Loucy (cell line): ENCODE measurements around the gene ADCY2.

Source experiments
- H2AFZ ChIP-seq: fragments of 200-600 bp; sonication (generic); 2 replicates; pipeline ENCODE4 v1.6.0; 2016; ENCODE audit warnings: antibody characterized with exemption, mild to moderate bottlenecking, low read length, moderate library complexity
- H3F3A ChIP-seq: fragments of 200-600 bp; 2 replicates; pipeline ENCODE4 v1.6.0; 2016; ENCODE audit warnings: antibody characterized with exemption, low read depth, mild to moderate bottlenecking
- H3K27me3 ChIP-seq: fragments of 200-600 bp; sonication (generic); 2 replicates; pipeline ENCODE4 v1.6.1; 2014; ENCODE audit warnings: low read length, mild to moderate bottlenecking; ENCODE audit not compliant: insufficient read depth, poor library complexity, severe bottlenecking
- H3K36me3 ChIP-seq: fragments of 200-600 bp; sonication (generic); 2 replicates; pipeline ENCODE4 v1.6.1; 2016; ENCODE audit warnings: low read length; ENCODE audit not compliant: insufficient read depth
- H3K4me1 ChIP-seq: fragments of 200-600 bp; sonication (generic); 2 replicates; pipeline ENCODE4 v1.5.1; 2014; ENCODE audit warnings: low read length, mild to moderate bottlenecking; ENCODE audit not compliant: insufficient read depth, poor library complexity, severe bottlenecking
- H3K4me2 ChIP-seq: fragments of 200-600 bp; sonication (generic); 2 replicates; pipeline ENCODE4 v1.6.0; 2014; ENCODE audit warnings: antibody characterized with exemption, low read length, low read depth, mild to moderate bottlenecking; ENCODE audit not compliant: poor library complexity, severe bottlenecking
- H3K4me3 ChIP-seq: fragments of 200-600 bp; sonication (generic); 2 replicates; pipeline ENCODE4 v1.5.1; 2014; ENCODE audit warnings: low read length, mild to moderate bottlenecking, mixed read lengths; ENCODE audit not compliant: poor library complexity, severe bottlenecking
- H3K79me2 ChIP-seq: fragments of 200-600 bp; sonication (generic); 2 replicates; pipeline ENCODE4 v1.6.1; 2014; ENCODE audit warnings: low read length; ENCODE audit not compliant: insufficient read depth
- H3K9ac ChIP-seq: fragments of 200-600 bp; sonication (generic); 2 replicates; pipeline ENCODE4 v1.6.0; 2014; ENCODE audit warnings: mild to moderate bottlenecking, low read depth, low read length, moderate library complexity; ENCODE audit not compliant: poor library complexity, severe bottlenecking
- H3K9me2 ChIP-seq: fragments of 200-600 bp; sonication (generic); replicated peaks from 2 replicates; pipeline ENCODE4 v1.6.1; 2016; ENCODE audit warnings: low read depth, low read length, mixed read lengths
- H3K9me3 ChIP-seq: fragments of 200-600 bp; sonication (generic); 2 replicates; pipeline ENCODE4 v1.6.1; 2014; ENCODE audit warnings: mild to moderate bottlenecking, antibody characterized with exemption, low read length, low read depth; ENCODE audit not compliant: insufficient read depth
- H4K20me1 ChIP-seq: fragments of 200-600 bp; sonication (generic); 2 replicates; pipeline ENCODE4 v1.6.0; 2014; ENCODE audit warnings: antibody characterized with exemption, low read length, mild to moderate bottlenecking; ENCODE audit not compliant: insufficient read depth, poor library complexity, severe bottlenecking
- CTCF ChIP-seq: fragments of 200-600 bp; sonication (generic); conservative IDR thresholded peaks from 2 replicates; pipeline ENCODE4 v1.5.1; 2014; ENCODE audit warnings: mild to moderate bottlenecking, antibody characterized with exemption, low read length
- EZH2phosphoT487 ChIP-seq: fragments of 200-600 bp; IDR thresholded peaks from 2 replicates; pipeline ENCODE4 v1.6.1; 2018; ENCODE audit warnings: antibody characterized with exemption, mild to moderate bottlenecking, moderate library complexity, borderline replicate concordance

Gene ADCY2

GRCh38 chr5:7622498-7622897 lies 226.6 kb downstream of the ADCY2 start:
- Histone ChIP-seq H3K4me3 (no peak overlapping the region), H3K4me2 (no peak overlapping the region), H3K4me1 (no peaks in the 10 kb centered on the region), H3K36me3 (no peaks in the 10 kb centered on the region), H3K79me2 (no peaks in the 10 kb centered on the region), H3K9ac (no peak overlapping the region), H3K27me3 (no peaks in the 10 kb centered on the region), H3F3A (no peaks in the 10 kb centered on the region), H4K20me1 (no peaks in the 10 kb centered on the region), H3K9me3 (no peaks in the 10 kb centered on the region), H2AFZ (no peak overlapping the region), H3K9me2 (no peaks in the 10 kb centered on the region)
- TF ChIP-seq CTCF (no peak), EZH2phosphoT487 (no peak)

GRCh38 chr5:7625740-7626139 lies 229.8 kb downstream of the ADCY2 start:
- TF ChIP-seq EZH2phosphoT487 (no peak), CTCF (no peak)
- Histone ChIP-seq H3K79me2 (no peaks in the 10 kb centered on the region), H3K9me2 (no peaks in the 10 kb centered on the region), H3K4me3 (no peak overlapping the region), H3K4me1 (no peaks in the 10 kb centered on the region), H3K27me3 (no peaks in the 10 kb centered on the region), H3K9ac (no peak overlapping the region), H3K9me3 (no peaks in the 10 kb centered on the region), H4K20me1 (no peaks in the 10 kb centered on the region), H2AFZ (no peak overlapping the region), H3K4me2 (no peak overlapping the region), H3F3A (no peaks in the 10 kb centered on the region), H3K36me3 (no peaks in the 10 kb centered on the region)

- no peak overlapping the region for H2AFZ ChIP-seq
- no peak overlapping the region for H3K4me3 ChIP-seq
- TF ChIP-seq EZH2phosphoT487 (no peak), CTCF (no peak)
- H3K36me3 ChIP-seq: no peaks in the 10 kb centered on the region
- no peaks in the 10 kb centered on the region for H3K4me1 ChIP-seq
- H3K4me2 ChIP-seq: no peak overlapping the region
- no peak overlapping the region for H3K9ac ChIP-seq
- H3F3A ChIP-seq: no peaks in the 10 kb centered on the region
- no peaks in the 10 kb centered on the region for H3K9me2 ChIP-seq
- H3K79me2 ChIP-seq: no peaks in the 10 kb centered on the region
- H3K27me3 ChIP-seq: no peaks in the 10 kb centered on the region
- H3K9me3 ChIP-seq: no peaks in the 10 kb centered on the region
- H4K20me1 ChIP-seq: no peaks in the 10 kb centered on the region
Measured at GRCh38 chr5:7628248-7628647, 232.3 kb downstream of the ADCY2 start.
